Caki2 (cell line): ENCODE data around the gene DCHS2. TPM values are rescaled to one million over a fixed set of nuclear protein-coding genes. Genes with fewer than 3 reads are reported as not detected.

ENCODE experiments used
- DNase-seq: peaks from one replicate; pipeline ENCODE4 v3.0.0-alpha.2; 2015; ENCODE audit warnings: low read depth
- in situ Hi-C: cut with HindIII; loops from 2 replicates; pipeline ENCODE4 v1.10.0; 2016; ENCODE audit warnings: low sequenced_read_pairs, low pct_unique_long_range_greater_than_20kb, mixed read lengths
- total RNA-seq: library from RNA; depleted of rRNA; stranded (reverse); fragments of >200 nt; shearing (Covaris generic); gene quantifications from 2 replicates; pipeline ENCODE4 v1.2.3, GENCODE V29; 2014; ENCODE audit warnings: low replicate concordance

The DCHS2 gene
- total RNA-seq, 1 experiment from 2014 or later, result 0.34 TPM

DNA sequence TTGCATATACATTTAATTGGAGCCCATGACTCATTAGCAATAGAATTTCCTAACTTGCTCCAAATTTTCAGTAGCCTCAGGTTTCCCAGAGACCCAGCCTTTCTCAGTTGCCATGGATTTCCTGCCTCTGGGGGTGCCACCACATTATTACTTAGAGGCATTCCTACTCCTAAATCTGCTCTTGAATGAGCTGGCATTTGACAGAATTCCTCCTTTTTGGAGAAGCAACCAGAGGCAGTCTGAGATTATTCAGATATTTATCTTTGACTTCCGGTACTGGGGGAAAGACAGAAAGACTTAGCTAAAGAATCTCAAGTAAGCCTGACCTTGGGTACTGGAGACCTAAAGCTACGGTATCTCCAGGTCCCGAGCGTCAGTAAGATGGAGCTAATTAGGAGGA is 76.3 kb downstream of the DCHS2 start:
- in situ Hi-C loops, result no loop called here
- no peak for DNase-seq

DNA sequence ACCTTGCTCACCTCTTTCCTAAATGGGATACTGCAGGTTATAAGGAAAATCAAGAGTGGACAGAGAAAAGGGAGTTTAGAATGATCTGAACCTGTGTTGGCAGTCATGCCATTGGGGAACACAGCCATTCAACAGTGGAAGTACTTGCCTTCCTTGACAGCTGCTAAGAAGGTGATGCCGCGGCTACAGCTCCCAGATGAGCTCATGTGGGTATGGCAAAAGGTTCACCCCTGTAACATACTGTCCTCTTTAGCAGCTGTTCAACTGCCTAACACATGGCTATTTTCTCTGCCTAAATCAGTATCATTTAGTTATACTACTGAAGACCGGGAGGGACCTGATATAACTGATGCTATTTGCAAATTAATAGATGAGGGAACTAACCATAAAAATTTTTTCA is 76.8 kb downstream of the DCHS2 start:
- no peak for DNase-seq
- in situ Hi-C loops, result no loop called here

DNA sequence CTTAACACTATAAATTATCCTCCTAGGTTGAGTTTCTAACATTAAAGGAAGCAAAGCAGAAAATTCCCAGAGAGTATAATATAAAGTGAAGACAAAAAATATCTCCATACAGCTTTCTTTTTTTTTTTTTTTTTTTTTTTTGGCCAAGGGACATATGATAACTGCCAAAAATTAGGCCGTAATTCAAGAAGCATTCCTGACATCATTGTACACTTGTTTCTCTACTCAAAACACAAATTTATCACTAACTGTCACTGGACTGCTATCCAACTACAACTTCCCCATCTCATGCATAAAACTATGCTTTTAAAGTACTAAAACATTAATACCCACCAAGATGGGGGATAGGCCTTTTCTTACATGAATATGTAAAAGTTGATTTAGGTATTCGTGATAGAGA is 77.2 kb downstream of the DCHS2 start:
- in situ Hi-C loops, result no loop called here
- no peak for DNase-seq

DNA sequence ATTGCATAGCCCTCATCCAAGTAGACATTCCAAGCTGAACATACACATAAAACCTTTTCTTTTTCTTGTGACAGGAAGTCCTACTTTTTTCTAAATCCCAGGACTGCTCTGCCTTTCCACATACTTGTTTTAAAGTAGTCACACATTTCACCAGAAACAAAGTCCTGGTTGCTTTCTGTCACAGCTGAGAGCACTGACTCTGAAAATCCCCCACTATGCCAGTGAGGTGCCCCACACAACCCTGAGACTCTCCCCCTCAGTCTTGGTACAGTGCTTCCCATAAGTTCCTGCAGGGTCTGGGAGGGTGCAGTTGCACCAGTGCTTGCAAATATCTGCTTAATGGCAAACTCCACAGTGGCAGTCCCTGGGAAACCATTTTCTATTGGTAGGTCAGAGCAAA is 84.2 kb downstream of the DCHS2 start:
- in situ Hi-C loops, result no loop called here
- no peak for DNase-seq

DNA sequence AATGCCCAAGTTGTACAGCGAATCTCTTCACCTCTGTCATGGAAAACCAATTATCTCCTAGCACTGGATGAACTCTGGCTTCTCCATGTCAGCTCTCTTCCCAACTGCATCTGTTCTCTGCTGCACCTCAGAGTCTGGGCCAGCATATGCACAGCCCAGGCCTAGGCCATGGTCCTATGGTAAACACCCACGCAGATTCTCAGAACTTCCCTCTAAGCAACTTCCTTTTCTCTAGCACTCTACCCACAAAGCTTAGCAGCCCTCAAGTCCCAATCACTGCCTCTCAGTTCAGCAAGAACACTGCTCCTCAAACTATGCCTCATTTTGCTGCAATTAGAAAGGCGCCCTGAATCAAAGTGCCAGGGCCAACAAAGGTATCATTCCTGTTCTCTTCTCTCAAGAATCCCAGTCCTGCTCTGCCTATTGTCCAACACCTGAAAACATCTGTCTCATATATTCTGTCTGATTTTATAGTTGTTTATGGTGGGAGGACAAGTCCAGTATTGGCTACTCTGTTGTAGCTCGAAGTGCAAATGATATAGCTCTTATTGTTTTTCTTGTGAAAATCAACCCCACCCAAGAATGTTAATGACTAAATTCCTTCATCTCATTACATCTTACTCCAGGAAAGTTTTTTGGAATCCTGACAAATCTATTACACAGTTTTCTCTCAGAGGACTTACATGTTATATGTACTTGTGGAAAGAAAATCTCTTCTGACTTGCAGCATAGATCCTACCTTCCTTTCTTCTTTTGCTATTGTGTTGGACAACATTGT is 85.4 kb downstream of the DCHS2 start:
- DNase-seq, result no peak
- in situ Hi-C loops, result no loop called here

DNA sequence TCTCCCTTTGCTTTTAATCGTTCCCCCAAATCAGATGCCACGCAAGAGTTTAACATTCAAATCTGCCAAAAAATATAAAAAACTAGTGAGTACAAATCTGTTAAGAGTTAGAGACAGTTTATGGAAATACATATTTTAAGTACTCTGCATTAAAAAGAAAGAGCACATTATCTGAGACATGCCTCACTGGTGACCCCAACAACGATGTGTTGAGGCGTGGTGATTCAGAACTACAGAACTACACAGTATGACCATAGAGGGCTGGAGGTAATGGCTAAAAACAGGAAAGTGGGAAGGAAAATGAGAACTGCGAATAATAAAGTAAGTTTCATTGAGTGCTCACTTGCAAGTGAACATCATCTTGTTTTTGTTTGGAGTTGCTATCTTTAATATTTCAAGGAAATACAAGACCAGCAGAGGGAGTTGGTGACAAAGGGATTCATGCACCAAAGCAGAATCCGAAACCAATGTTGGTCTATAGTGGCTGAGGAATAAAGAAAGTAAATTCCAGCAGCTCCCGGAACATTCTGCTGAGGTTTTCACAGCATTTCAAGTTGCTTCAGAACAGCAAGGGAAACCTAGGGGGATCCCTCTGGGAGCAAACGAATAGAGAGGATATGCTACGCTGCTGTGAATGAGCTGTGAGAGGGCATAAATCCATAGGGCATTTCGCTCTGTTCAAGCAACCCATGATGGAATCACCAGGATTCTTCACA is 92.2 kb downstream of the DCHS2 start:
- DNase-seq, result peak; percentile 58
- in situ Hi-C loops, result no loop called here

DNA sequence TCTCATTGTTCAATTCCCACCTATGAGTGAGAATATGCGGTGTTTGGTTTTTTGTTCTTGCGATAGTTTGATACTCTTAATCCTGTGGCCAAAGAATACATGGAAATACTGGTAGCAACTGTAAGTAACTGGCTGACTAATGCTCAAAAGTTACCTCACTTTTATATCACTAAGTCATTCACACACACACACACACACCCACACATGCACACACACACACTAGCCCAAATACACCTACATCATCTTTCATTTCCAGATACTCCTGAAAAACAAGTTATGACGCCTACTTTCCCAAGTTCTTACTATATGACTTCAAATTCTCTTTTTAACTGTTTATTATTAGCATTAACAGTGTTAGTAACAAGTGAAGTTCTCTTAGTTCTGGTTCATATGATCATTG is 101.3 kb downstream of the DCHS2 start:
- no peak for DNase-seq
- in situ Hi-C loops, result no loop called here

DNA sequence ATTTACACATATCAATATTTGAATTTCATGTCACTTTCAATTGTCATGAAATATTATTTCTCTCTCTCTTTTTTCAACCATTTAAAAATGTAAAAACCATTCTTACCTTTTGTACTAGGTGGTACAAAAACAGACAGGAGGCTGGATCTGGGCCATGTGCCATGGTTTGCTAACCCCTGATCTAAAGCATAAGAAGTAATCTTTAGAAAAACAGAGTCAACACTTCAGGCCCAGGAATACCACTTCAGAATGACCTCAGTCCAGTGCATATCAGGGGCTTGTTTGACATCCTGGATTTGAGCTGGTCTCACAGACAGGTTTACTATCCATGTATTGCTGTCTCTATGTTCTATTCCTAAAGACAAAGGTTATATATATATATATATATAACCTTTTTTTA is 102.5 kb downstream of the DCHS2 start:
- in situ Hi-C loops, result no loop called here
- DNase-seq, result no peak

DNA sequence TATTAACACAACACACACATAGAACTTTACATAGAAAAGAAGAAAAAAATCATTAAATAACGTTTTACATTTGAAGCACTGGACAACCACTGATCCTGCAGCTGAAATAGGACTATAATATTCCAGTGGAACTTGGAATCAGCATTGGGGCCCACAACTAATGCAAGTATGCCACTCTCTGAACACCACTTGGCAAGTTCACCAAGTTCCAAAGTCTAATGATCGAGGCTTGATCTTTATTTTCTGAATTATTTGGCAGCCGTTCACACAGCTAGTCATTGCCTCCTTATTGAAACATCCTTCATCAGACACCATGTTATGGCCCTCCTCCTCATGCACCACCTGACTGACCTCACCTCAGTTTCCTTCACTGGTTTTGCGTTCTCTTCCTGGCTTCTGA is 107.6 kb downstream of the DCHS2 start:
- in situ Hi-C loops, result no loop called here

DNA sequence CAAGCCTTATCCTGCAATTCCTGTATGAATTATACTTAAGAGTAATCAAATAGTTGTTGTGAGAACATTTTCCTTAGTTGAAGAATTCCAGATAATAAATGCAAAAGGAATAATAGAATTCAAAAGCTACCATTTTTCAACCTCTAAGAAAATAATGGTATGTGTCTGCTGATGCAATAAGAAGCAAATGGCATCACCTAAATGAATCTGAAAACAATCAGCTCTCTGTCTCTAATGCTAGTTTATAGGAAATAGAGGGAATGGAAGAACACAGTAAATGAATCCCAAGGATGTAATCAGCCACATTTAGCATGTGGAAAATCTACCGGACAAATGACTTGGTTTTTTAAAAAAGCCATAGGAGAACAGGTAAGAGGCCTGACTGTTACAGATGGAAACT is 115.1 kb downstream of the DCHS2 start:
- DNase-seq, result no peak
- in situ Hi-C loops, result no loop called here

More for the DNA sequence above, 107.6 kb downstream of the DCHS2 start:
- no peak for DNase-seq

DNA sequence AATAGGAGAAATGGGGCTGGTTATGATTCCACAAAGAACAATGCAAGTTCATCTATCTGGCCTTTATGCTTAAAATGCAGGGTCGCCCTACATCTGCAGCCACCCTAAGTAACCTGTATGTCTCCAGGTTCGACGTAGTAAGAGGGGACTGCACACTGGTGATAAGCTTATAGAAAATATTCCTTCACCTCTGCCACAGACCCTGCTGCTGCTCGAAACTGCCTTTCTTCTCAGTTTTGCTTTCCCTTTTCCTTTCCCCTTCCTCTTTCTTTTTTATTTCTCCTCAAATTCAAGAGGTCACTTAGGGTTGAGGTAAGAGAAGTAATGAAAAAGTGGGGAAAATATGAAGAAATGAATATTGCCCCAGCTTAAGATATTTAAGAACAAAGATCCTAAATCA is 123.5 kb downstream of the DCHS2 start:
- in situ Hi-C loops, result no loop called here
- DNase-seq, result no peak

DNA sequence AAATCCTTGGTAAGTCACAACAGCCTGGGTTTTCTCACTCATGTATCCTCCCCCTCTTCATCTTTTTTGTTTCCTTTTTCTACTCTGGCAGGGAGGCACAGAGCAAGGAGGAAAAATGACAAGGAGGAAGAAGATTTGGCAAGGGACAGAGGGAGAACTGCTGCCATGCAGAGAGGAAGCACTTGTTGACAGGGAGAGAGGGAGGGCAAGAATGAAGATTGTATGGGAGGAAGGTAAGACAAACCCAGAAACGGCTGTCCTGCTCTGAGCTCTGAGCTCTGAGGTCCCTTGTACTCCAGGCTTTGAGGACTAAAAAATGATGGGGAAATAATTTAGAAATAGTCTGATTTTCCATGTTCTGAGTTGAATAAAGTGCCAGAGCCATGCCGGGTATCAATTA is 123.9 kb downstream of the DCHS2 start:
- DNase-seq, result no peak
- in situ Hi-C loops, result no loop called here

DNA sequence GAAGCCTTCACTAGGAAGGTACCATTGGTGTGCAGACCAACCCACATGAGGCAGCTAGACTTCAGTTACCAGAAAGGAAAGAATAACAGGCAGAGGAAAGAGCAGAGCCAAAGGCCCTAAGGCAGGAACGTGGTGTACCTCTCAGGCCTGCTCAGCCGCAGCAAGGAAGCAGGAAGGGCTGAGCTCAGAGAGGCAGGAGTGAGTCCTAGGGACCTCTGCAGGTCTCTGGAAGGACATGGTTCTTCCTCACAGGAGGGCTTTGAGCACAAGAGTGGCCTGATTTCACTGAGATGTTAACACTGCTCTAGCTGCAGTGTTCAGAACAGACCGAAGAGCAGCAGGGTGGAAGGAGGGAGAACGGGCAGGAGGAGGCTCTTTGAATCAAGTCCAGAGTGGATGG is 124.6 kb downstream of the DCHS2 start:
- no peak for DNase-seq
- in situ Hi-C loops, result no loop called here

DNA sequence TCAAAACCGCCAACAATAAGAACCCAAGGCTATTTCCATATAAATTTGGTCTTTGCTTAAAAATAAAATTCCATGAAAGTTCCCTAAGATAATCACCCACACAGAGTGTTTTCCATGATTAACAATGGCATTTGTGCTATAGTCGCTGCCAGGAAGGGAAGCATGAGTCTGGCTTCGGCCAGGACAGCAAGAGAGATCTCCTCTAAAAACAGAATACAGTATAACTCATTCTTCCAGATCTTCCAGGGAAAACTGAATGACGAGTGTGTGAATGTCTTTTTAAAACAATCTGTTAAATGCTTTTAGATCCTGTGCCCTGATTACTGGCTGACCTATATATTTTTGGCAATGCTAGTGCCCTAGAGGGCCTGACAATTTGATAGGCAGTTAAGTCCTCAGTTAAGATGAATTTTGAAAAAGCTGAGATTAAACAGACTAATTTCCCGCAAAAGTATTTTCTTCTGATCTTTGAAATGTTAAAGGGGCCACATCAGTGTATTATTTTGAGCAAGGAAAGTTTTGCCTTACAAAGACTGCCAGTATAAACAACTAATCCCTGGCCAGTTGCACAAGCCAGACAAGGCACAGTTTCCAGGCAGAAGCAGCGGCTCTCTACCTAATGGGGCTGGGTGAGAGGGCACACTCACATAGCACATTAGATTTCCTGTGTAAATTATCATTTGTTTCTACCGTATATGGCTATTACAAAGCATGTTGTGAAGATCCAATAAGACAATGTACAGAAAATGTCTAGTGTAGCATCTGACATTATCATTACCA is 127.3 kb downstream of the DCHS2 start:
- in situ Hi-C loops, result no loop called here

DNA sequence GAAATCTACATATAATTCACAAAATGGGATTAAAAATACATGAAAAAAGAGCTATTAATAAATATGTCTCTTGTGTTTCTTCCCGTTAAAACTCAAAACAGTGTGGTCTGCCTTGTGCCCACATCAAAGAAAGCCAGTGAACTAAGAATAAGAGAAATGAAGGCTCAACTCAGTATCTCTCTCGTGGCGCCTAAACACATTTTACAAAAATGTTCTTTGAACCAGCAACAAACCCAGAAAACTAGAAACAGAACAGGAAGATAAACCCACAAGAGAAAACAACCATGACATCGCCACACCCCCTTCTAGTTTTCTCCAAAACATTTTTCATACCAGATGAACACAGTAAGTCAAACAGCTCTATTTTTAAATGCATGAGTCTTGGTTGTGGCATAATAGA is 130.1 kb downstream of the DCHS2 start:
- DNase-seq, result no peak
- in situ Hi-C loops, result no loop called here

More for the DNA sequence above, 127.3 kb downstream of the DCHS2 start:
- no peak for DNase-seq

DNA sequence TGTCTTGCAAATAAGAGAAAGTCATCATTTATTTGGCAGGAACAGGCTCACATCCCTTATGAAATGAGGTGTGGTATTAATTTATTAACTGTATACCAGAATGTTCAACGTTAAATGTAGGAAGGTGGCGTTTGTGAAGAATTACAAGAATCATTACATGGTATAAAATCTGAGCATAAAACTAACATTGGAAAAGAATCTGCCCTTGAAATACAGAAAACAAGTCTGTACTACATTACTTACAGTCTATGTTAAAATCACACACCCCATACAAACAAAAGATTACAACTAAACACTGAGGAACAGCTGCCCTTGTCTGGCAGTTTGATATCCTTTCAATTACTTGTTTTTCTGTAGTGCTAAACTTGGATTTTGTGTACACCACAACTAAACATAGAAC is 131.1 kb downstream of the DCHS2 start:
- in situ Hi-C loops, result no loop called here
- no peak for DNase-seq

DNA sequence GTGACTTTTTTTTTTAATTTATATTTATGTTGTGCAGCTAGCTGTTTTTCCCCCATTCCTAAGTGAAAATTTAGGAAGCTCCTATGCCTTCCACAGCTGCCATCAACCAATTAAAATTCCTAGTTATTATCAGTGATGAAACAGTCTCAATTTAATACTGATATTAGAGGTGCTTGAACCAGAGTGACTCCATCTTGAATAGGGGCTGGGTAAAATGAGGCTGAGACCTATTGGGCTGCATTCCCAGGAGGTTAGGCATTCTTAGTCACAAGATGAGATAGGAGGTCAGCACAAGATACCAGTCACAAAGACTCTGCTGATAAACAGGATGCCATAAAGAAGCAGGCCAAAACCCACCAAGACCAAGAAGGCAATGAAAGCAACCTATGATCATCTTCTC is 136.7 kb downstream of the DCHS2 start:
- in situ Hi-C loops, result no loop called here
- no peak for DNase-seq

DNA sequence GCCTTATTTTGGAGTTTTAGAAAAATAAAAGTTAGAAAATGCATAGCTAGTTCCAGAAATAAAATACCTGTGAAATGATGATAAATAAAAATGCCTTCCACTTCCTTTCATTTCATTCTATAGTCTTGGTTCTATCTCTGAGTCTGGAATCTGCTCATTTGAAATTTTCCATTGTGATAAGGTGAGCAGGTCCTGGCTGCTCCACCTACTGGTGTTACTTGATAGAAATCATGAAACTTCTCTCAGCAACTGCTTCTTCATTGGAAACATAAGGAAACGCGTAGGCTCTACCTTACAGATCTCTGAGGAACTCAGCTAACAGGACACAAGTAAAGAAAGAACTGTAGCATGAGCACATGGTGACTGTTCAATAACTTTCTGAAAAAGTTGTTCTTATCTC is 141.8 kb downstream of the DCHS2 start:
- DNase-seq, result peak; percentile 5
- in situ Hi-C loops, result no loop called here

DNA sequence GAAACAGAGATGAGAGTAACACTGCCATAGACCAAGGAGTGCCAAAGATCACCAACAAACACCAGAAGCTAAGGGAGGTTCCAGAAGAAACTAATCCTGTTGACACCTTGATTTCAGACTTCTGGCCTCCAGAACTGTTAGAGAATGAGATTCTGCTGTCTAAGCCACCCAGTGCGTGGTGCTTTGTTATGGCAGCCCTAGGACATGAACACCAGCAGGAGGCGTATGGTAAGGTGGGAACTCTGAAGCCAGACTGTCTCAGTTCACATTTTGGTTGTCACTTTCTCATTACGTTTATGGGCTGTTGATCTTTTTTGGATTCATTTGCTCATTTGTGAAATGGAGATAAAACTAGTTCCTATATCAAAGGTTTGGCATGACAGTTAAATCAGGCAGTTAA is 142.9 kb downstream of the DCHS2 start:
- DNase-seq, result no peak
- in situ Hi-C loops, result no loop called here
